Stimulated activated CD4-positive, alpha-beta T cell treated with anti-CD3 and anti-CD28 coated beads, Interleukin-4, amount 100 ng/mL, for 1 hour (primary cell): ENCODE data around the gene ZNF12.

Source experiments
- DNase-seq: peaks from one replicate; pipeline ENCODE4 v3.0.0-alpha.2; 2020

The ZNF12 gene

GRCh38 chr7:6644728-6645127, 62.0 kb downstream of the ZNF12 start:
- DNase-seq, result no peak

- DNase-seq, result no peak
Measured at GRCh38 chr7:6643915-6644625, 62.7 kb downstream of the ZNF12 start.

DNA sequence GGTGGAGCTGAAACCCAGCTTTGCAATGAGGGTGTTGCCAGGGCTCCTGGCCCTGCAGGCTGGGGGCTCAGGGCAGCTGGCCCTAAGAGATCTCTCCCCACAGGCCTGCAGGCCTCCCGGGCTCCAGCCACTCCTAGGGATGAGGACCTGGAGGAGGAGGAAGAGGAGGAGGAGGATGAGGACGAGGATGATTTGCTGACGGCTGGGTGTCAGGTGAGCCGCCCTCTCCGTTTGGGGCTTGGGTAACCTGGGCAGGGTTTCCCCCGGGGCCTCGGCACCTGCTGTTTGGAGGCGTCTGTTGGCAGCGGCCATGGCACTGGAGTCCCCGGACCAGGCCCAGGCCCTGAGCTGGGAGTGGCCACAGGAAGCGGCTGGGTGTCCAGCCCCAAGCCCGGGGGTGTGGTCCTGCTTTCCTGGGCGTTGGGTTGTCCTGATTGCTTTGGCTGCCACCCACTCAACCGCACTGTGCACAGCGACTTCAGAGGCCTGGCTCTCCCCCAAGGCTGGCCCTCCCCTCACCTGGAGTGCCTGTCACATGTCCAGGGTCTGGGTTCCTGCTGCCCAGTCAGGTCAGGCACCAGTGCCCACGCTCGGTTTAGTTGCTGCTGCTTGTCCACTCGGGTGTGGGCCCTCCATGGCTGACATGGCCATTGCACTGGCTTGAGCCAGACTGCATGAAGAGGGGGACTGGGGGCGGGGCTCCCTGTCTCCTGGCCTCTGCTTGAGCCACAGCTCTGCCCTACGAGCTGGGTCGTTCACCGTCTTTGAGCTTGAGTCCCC, 63.7 kb downstream of the ZNF12 start:
- DNase-seq, result no peak

- DNase-seq, result no peak
Measured at GRCh38 chr7:6642239-6642839, 64.4 kb downstream of the ZNF12 start.

- DNase-seq, result no peak
Measured at GRCh38 chr7:6641305-6642035, 65.3 kb downstream of the ZNF12 start.

- DNase-seq, result peak; percentile 35
Measured at GRCh38 chr7:6640246-6640721, 66.5 kb downstream of the ZNF12 start.

- no peak for DNase-seq
Measured at GRCh38 chr7:6639627-6640026, 67.1 kb downstream of the ZNF12 start.

- DNase-seq, result no peak
Measured at GRCh38 chr7:6639032-6639431, 67.7 kb downstream of the ZNF12 start.
